ENCODE measurements around the gene DPYD. TPM values are rescaled to one million over a fixed set of nuclear protein-coding genes. Genes with fewer than 3 reads are reported as not detected.
"Not testable (repeated sequence)": the region's sequence is repeated elsewhere in the genome, so short reads cannot be mapped to it uniquely, and the experiment has no call there.

The DPYD gene
- total RNA-seq, 2 experiments from 2014 or later = 6.6 to 7.8 TPM

- POLR2A ChIA-PET = no interaction called here
- CTCF ChIA-PET = interaction anchor here (0.6 to 0.7 kb wide), 2 partner anchors 16 to 23 kb away, joined by 3 read pairs; no protein-coding TSS in a partner anchor
Measured at GRCh38 chr1:97351846-97352245, 569.0 kb downstream of the DPYD start.

GRCh38 chr1:97350662-97351061 is 570.2 kb downstream of the DPYD start:
- POLR2A ChIA-PET = no interaction called here
- CTCF ChIA-PET = no interaction called here

- POLR2A ChIA-PET = no interaction called here
Measured at GRCh38 chr1:97350241-97350640, 570.6 kb downstream of the DPYD start.

GRCh38 chr1:97349794-97350193 is 571.0 kb downstream of the DPYD start:
- POLR2A ChIA-PET, CTCF ChIA-PET: not testable (repeated sequence)

More at GRCh38 chr1:97350241-97350640, 570.6 kb downstream of the DPYD start:
- CTCF ChIA-PET = no interaction called here

- ChIA-PET CTCF (no interaction called here), POLR2A (no interaction called here)
Measured at GRCh38 chr1:97348599-97349265, 572.1 kb downstream of the DPYD start.

DNA sequence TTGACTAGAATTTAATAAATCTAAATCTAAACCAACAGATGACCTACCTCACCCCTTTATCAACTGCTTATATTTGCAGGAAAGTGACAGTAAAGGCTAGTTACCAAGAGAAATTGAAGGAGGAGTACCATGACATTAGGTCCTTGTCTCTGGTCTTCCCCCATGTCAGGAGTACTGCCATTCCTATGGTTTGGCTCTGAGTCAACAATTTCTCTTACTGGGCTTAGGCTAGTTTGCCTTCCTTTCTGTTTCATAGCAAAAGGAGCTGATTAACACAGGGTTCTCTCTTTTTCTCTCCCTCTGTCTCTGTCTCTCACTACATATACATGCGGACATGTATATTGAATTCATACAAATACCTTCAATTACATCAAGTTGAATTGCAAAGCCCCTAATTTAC is 579.9 kb downstream of the DPYD start:
- ChIA-PET POLR2A (no interaction called here), CTCF (no interaction called here)

DNA sequence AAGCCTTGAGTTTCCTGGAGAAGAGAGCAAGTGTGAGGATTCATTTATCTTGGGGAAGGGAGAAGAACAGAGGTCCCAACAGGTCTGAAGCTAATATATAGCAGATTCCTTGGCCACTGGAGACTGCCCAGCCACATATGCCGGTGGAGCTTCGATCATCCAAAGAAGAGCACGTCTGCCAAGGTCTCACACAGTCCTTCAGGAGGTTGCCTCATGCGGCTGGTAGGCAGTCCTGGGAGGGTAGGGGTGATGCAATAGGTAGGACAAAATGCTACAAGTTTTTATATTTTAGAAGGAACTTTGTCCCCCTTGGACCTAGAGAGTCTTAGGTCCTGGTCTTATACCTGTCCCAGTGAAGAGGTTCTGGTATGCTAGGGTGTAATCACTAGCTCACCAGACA is 582.5 kb downstream of the DPYD start:
- POLR2A ChIA-PET = no interaction called here
- CTCF ChIA-PET = interaction anchor here (0.5 kb wide), 1 partner anchor 111 kb away, joined by 3 read pairs; no protein-coding TSS in a partner anchor

DNA sequence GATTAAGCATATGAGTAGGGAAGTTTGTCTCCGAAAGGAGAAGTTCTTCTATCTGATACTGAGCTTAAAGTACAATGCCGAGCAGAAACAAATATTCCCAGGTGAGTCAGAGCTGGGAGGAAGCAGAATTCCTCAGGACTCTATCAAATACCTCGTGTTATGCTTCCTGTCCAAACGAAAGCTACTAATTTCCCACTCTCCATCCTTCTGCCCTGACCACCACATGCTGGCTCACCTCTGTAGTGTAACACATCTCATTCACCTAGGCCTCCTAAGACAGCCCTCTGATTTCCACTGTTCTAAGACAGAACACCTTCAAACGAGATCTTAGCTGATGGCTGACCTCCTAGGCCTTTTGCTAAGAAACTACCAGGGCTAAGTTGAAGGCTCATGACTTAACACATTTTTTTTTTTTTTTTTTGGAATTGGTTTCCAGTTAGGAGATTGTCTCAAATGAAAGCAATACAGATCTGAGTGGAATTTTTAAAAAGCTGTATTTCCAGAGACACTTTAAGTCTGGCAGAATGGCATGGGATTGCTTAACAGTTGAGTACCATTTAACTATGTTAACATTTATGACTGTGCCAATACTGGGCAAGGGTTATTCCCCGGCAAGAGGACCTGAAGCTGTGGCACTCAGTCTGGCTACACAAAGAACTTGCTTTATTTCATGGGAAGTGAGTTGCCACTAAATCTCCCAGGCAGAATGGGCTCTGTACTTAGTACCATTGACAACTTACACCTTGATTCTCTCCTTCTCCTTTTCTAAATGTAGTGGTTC is 583.4 kb downstream of the DPYD start:
- POLR2A ChIA-PET = no interaction called here
- CTCF ChIA-PET = interaction anchor here (0.5 kb wide), 1 partner anchor 110 kb away, joined by 3 read pairs; no protein-coding TSS in a partner anchor

- ChIA-PET POLR2A (no interaction called here), CTCF (no interaction called here)
Measured at GRCh38 chr1:97334454-97334853, 586.4 kb downstream of the DPYD start.

GRCh38 chr1:97332716-97333115 is 588.1 kb downstream of the DPYD start:
- CTCF ChIA-PET = no interaction called here

DNA sequence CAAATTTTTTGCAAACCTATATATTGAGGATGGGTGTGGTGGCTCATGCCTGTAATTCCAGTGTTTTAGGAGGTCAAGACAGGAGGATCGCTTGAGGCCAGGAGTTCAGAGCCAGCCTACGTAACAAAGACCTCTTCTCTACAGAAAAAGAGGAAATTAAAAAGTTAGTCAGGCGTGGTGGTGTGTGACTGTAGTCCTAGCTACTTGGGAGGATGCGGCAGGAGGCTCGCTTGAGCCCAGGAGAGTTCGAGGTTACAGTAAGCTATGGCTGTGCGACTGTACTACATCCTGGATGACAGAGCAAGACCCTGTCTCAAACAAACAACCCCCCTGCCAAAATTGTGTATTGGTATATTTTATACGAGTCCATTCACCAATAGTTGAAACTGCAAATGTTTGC is 589.7 kb downstream of the DPYD start:
- POLR2A ChIA-PET = no interaction called here
- CTCF ChIA-PET = no interaction called here

More at GRCh38 chr1:97332716-97333115, 588.1 kb downstream of the DPYD start:
- POLR2A ChIA-PET = no interaction called here

DNA sequence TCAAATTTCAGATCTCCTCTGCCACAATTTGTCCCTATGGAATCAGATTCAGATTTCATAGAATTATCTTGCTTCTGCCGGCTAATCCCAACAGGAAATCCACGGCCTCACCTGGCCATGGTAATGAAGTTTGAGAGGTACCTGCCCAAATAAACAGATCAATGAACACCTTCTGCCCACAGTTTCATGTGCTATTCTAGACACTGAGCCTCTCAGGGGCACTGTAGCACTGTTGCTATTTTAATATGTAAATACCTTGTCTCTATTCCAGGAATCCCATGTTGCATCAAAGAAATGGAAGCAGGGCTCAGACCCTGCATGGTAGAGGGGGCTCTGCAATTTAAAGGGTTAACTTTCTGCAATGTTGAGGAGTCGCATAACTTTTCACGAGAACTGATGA is 606.1 kb downstream of the DPYD start:
- ChIA-PET CTCF (no interaction called here), POLR2A (no interaction called here)

GRCh38 chr1:97308131-97308530 is 612.7 kb downstream of the DPYD start:
- POLR2A ChIA-PET = no interaction called here
- CTCF ChIA-PET = no interaction called here

GRCh38 chr1:97307568-97307967 is 613.3 kb downstream of the DPYD start:
- ChIA-PET CTCF (no interaction called here), POLR2A (no interaction called here)

DNA sequence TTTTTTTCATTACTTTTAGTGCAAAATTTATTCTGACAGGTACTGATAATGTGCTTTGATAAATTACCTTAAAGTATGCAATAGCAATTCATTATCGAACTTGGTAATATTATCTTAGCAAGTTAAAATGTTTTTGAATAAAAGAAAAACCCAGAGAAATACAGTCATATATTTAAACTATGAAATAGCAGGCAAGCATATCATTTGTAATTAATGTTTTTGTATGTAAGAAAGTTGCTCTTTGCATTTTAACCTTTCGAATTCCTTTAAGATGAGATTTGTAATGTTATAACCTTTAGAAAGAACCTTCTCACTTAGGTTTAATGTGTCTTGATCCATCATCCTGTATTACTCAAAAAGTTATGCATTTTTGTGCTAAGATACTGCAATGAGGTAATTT is 613.7 kb downstream of the DPYD start:
- CTCF ChIA-PET = no interaction called here
- POLR2A ChIA-PET = no interaction called here

- POLR2A ChIA-PET = no interaction called here
Measured at GRCh38 chr1:97306504-97306903, 614.3 kb downstream of the DPYD start.

DNA sequence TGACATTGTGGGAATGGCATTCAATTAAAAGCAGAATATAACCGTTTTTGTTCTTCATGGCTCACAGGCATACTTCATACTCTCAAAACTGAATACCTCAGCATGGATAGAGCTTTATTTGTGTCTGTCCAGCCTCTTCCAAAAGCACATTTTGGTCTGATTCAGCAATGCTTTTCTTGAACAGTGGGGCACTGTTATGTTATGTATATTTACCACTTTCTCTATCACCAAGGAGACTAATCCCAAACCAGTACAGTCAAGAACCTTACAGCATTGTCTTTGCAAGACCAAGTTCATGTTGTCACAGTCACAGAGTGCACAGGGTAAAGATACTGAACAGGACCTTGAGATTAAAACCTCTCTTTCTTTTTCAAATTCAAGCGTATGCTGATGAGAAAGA is 616.5 kb downstream of the DPYD start:
- CTCF ChIA-PET = no interaction called here
- POLR2A ChIA-PET = no interaction called here

More at GRCh38 chr1:97306504-97306903, 614.3 kb downstream of the DPYD start:
- CTCF ChIA-PET = no interaction called here

DNA sequence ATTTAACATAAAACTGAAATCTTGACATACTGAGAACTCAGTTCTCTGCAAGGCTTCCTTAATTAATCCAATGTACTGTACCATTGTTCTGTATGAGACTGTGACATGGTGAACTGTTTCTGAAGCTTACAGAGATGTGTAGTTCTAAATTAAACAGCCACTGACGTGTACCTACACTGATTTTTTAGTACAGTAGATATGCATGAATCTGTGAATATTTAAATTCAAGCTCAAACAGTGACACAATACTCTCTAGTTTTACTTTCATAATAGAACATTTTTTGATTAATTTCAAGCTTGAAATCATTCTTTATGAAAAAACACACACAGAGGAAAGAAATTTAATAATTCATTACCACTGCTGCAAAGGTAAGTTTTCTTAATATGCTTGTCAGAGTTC is 621.9 kb downstream of the DPYD start:
- POLR2A ChIA-PET = no interaction called here
- CTCF ChIA-PET = no interaction called here

- ChIA-PET POLR2A (no interaction called here), CTCF (no interaction called here)
Measured at GRCh38 chr1:97297611-97298010, 623.2 kb downstream of the DPYD start.

GRCh38 chr1:97281962-97282361 is 638.9 kb downstream of the DPYD start:
- POLR2A ChIA-PET = no interaction called here
- CTCF ChIA-PET = no interaction called here

DNA sequence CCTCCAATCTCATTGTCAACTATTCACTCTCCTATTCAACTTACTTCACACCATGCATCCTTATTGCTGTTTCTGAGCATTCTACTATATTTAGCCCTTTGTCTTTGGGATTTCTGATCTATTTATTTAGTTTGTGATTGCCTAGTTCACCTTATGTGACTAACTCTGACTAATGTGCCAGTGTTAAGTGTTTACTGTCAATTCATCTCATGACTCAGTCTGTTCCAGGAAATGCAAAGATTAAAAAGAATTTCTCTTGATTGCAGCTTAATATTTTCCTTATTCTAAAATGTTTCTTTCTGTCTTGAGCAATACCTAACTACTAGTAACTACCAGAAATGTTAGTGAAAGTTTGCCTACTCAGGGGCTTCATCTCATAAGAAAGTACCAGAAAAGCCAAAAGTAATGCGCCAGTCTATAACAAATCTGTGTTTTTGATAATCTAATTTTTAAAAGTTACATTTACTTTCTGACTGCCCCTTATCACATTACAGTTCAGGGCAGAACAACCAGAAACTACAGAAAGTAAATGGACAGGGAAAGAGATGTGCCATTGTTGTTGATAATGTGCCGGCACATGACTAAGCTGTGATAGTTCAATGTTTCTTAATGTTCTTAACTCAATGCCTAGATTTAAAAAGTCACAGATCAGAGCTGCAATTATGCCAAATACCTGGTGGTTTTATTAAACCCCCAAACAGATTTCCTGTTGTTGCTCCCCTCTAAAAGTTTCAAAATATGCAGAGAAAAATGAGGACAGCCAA is 642.8 kb downstream of the DPYD start:
- POLR2A ChIA-PET = no interaction called here
- CTCF ChIA-PET = no interaction called here

Measured in activated CD8-positive, alpha-beta memory T cell treated with anti-CD3 and anti-CD28 coated beads for 36 hours (primary cell).